T-helper 22 cell (primary cell): ENCODE results near the gene BUB3.
"Not testable (repeated sequence)": the region's sequence is repeated elsewhere in the genome, so short reads cannot be mapped to it uniquely, and the experiment has no call there.

ENCODE experiments used
- DNase-seq: peaks from one replicate; pipeline ENCODE4 v3.0.0-alpha.2; 2020; ENCODE audit warnings: low read depth

Gene BUB3

DNA sequence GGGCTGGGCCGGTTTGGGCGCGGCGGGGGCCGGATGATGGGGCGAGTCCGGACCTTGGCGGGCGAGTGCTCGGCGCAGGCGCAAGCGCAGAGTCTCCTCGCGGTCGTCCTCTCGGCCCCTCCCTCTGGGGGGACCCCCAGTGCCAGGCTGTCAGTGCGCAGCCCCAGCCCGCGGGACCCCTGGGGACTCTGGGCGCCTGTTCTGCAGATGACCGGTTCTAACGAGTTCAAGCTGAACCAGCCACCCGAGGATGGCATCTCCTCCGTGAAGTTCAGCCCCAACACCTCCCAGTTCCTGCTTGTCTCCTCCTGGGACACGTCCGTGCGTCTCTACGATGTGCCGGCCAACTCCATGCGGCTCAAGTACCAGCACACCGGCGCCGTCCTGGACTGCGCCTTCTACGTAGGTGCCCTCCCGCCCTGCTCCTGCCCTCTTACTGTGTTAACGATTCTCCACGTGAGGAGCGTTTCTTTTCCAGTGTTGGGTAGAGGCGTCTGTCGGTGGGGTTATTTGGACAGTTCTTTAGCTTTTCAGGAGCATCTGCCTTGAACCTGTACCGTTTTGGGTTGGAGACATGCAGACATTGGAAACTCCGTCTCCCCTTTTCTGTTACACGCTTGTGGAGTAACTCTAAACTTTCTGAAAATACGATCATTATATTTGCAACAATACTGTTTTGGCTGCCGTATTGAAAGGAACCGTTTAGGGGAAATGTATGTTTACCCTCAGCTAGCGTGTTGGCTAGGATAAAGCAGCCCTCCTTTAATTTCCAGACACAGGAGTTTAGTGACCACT, 706 bp downstream of the BUB3 start:
- DNase-seq: no peak

DNA sequence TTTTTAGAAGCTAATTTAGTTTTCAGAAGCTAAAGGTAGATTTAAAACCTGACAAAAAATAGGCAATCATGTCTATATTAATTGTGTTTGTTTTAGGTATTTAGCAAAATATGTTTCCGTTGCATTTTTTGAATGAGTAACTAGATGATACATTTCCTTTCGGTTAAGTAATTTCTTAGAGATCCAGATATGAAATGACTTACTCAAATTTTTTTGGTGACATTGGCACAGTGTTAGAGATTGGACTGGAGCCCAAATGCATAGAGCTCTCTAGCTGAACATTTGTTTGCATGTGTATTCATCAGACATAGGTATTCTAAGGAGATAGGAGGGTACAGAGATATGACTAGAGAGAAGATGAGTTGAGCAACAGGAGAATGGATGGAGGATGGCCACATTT, 1.9 kb downstream of the BUB3 start:
- no peak for DNase-seq

DNA sequence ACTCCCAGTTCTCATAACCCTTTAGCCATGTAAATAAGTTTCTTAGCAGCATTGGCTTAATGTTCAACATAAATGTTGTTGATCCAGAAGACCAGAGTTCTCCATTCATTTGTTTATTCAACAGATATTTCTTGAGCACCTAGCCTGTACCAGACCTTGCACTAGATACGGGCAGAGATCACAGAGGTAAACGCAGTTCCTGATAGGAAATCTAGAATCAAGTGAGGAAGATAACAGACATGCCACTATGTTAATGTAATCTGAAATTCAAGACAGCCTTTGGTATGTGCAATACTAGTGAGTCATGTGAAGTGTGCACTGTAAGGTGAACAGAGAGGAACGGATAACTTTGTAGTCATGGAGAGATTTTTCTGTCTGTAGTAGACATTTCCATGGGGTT, 3.0 kb downstream of the BUB3 start:
- no peak for DNase-seq

DNA sequence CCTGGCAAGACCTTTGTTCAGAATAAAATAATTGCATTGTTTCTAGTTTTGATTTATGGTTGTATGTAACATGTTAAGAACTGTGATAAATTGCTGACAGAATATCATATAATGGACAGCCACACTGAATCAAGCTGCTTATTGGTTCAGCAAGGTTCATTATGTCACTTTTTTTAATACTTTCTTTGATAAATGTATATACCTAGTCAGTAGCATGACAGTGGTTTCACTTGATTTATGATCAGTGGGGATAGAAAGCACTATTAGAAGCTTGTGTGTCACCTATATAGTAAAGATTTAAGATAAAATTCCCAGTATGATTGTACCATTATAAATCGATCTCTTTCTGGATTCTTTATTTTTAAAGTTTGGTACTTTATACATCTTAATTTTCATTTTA, 4.5 kb downstream of the BUB3 start:
- no peak for DNase-seq

DNA sequence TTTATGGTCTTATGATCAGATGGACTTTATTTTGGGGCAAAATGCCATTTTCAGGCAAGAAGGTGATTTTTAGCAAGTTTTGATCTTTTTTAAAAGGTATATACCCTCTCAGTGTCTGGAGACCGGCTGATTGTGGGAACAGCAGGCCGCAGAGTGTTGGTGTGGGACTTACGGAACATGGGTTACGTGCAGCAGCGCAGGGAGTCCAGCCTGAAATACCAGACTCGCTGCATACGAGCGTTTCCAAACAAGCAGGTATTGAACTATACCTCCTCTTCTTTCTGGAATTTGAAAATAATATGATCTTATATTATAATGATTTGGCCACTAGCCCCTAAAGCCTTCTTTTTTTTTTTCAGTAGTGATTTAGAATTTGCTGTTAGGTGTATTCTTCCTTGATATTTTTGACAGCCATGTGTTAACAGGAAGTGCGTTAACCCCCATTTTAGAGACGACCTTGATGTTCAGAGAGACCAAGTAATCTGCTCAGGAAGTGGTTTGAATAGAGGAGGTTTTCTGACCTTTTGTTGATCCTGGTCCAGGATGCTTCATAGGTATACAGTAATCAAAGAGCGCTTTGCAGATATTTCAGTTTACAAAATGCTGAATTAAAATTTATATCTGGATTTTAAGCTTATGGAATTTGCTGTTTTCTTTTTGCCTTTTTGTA, 6.2 kb downstream of the BUB3 start:
- no peak for DNase-seq

DNA sequence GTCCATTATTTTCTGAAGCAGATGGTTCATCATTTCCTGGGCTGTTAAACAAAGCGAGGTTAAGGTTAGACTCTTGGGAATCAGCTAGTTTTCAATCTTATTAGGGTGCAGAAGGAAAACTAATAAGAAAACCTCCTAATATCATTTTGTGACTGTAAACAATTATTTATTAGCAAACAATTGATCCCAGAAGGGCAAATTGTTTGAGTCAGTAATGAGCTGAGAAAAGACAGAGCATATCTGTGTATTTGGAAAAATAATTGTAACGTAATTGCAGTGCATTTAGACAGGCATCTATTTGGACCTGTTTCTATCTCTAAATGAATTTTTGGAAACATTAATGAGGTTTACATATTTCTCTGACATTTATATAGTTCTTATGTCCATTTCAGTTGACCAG, 10.1 kb downstream of the BUB3 start:
- no peak for DNase-seq

DNA sequence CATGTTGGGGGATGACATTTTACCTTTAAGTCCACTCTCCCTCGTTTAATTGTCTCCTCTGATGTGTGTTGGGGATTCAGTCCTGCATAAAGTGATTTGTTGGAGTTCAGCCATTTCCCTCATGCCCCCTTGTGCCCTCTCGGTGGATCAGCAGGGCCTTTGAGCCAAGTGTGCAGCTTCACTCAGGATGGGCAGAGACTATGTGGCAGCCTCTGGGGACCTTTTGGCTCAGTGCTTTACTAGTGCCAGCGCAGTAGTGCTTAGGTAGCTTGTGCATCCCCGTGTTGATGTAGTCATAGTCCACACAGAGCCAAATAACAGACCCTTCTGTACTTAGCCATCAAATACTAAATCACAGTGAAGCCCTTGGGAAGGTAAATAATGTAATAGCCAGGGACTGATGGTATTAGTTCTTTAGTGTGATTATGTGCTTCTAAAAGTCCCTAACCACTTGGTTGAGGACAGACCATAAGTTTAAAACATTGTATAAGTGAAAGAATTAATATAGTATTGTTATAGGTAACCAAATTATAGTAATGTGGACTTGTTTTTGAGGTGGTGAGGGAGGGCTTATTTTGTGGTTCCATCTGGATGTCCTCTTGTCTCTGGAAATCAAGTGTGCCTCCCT, 11.4 kb downstream of the BUB3 start:
- DNase-seq: no peak

DNA sequence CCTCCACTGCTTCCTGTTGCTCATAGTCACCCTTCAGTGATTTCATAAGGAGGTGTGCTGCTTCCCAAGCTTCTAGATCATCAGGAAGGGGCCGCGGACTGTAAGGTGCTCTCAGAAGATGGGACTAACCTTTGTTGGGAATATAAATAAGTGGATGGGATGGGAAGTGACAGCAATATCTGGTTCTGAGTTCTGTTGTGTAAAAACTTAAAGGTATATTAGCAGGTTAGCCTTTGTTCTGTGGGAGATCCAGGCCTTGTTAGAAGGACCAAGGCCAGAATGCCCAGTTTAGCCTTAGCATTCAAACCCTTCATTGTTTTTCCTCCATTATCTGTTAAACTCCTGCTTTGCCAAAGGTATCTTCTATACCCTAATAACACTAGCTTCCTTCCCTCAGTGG, 12.4 kb downstream of the BUB3 start:
- no peak for DNase-seq

DNA sequence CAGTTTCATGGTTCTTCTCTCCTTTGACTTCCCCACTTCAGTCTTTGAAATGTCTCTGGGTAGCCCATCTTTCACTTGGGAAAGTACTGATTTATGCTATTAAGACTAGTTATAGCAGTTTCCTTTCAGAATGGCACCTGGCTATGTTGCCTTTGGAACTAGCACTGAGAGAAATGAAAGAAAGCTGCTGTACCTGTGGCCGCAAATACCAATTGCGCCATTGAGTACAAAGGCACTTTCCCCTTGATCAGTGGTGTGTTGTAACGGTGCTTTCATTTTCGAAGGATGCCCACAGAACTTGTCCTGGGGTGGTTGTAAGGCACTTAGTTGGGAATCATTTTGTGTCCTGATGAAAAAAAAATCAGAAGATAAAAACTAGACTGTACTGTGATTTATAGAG, 16.8 kb downstream of the BUB3 start:
- DNase-seq: no peak

DNA sequence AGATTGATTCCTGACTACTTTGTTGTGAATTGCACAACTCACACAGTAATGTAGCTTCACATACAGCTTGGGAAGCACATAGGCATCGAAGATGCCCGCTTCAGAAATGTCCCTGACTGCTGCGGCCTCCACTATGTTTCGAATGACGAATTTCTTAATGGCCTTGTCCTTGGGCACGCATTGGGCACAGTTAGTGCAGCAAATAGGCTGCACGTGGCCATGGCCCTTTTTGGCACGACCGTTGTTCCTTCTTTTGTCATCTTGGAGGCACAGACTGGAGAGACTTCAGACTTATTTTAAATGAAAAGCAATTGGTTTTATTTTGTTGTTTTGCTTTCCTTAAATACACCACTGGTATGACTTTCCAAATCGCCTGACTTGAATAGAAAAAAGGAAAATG, 17.4 kb downstream of the BUB3 start:
- DNase-seq: not testable (repeated sequence)

DNA sequence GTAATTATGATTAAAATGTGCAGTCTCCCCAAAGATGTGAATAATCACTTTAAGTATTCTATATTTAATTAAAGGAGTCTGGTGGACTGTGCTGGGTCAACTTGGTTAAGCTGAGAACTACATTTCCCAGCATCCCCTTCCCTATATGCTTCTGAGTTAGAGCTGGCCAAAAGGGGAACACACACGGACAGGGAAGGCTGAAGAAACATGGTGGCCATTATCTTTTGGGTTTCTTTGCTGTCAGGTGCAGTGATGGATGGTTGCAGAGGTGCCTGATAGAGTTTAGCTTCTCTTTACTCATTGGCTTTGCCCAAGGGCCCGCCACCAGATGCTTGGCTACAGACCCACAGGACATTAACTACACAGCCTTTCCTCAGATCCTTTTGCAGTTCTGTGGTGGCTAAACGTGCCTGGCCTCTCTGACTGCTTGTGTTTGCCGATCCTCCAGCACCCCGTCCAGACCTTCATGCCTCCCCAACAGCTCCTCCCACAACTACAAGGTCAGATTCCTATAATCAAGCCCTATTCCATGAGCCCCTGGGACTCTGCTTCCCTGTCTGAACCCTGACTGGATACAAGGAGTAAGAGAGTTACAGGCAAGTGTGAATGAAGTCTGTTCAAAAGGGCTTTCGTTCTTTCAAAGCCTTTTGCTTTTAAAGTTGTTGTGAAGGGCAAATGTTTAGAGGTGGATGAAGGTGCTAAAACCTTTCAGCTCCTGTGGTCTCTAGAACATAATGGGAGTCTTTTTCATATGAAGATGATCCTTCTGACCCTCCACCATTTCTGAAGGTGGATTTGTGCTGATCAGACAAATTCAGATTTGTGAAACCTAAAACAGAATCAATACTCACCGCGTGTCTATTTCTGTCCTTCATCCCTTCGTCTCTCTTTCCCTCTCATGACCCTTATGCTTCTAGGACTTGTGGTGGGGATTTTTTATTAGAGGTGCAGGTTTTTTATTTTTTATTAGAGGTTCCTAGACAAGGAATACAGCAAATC, 21.5 kb downstream of the BUB3 start:
- no peak for DNase-seq

DNA sequence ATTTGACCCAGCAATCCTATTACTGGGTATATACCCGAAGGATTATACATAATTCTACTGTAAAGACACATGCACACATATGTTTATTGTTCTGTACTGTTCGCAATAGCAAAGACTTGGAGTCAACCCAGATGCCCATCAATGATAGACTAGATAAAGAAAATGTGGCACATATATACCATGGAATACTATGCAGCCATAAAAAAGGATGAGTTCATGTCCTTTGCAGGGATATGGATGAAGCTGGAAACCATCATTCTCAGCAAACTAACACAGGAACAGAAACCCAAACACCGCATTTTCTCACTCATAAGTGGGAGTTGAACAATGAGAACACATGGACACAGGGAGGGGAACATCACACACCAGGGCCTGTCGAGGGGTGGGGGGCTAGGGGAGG, 24.2 kb downstream of the BUB3 start:
- DNase-seq: not testable (repeated sequence)

DNA sequence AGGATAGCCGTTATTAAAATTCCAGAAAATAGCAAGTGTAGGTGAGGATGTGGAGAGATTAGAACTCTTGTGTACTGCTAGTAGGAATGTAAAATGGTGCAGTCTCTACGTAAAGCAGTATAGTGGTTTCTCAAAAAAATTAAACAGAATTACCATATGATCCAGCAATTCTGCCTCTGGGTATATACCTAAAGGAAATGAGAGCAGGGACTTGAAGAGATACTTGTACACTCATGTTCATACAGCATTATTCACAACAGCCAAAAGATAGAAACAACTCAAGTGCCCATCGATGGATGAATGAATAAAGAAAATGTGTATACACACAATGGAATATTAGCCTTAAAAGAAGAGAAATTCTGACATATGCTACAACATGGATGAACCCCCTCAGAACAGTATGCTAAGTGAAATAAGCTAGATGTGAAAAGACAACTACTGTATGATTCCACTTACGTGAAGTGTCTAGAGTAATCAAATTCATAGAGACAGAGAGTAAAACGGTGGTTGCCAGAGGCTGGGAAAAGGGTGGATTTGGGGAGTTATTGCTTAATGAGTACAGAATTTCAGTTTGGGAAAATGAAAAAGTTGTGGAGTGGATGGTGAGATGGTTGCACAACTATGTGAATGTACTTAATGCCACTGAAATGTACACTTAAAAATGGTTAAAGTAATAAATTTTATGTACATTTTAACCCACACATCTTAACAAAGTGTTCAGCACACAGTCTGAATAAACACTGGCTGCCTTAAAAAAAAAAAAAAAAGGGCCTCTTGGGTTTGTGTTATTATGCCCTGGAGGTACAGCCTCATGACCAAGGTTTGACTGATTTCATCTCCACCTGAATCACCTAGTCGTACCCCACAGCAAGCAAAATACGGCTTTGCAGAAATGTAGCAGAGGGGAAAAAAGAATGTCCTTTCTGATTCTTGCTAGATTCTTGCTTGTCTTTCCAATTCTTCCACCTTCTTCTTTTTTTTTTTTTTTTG, 26.2 kb downstream of the BUB3 start:
- DNase-seq: no peak

DNA sequence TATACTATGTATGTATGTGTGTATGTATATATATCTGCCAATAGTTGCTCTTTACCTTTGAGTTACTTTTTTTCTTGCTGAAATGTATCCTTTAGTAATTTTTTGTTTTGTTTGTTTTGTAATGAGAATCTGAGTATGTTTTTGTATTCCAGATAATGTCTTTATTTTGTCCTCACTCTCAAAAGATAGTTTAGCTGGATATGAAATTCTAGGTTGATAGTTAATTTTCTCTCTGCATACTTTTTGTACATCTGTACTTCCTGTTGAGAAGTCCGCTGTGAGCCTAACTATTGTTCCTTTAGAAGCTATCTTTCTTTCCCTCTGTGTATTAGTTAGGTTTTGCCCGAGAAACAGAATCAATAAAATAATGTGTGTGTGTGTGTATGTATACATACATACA, 29.5 kb downstream of the BUB3 start:
- DNase-seq: no peak

DNA sequence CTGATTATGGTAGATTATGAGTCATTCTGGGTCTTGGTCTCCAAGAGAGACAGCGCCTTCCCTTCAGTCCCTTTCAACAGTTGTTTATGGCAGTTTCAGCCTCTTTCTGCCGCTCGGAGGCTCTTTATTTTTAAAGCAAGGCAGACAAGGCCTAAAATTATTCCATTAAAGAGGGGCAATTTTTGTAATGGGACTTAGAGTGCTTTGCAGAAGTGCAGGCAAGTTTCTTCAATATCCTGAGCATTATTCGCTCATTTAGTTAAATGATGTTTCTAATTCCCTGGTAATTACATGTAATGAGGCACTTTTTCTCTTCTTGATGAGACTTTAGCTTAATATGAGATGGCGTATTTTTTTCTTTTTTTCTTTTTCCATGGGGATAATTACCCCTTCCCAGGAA, 33.6 kb downstream of the BUB3 start:
- no peak for DNase-seq

DNA sequence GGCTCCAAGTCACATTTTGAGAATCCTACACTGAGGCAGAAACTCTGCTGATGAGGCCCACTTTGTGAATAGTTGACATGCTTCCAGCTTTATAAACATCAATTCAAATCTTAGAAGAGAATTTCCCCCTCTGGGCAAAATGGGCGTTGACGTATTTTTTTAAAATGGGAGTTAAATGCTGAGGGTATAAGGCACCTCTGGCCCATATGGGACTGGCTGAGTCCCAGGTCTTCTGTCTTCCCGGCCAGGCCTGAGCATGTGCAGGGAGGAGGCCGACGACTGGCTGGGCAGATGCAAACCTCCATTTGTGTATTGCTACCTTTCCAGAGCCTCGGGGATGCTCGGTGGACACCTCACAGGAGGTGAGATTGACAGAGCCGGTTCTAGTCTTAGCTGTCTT, 37.7 kb downstream of the BUB3 start:
- DNase-seq: no peak

DNA sequence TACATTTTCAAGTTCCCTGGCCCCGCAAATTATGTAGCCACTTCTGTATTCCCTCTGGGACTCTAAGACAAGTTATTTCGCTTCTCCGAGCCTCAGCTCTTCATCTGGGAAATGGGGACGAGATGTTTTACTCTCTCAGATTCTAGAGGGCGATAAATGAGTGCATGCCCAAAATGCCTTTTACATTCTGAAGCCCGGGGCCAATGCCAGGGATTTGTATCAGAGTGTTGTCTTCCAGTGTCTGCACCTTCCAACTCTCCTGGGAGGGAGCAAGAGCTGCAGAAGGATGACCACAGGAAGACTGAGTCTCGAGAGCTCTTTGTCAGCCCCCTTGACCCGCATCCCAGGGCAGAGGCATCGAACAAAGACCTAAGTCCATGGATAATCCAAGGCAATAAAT, 39.9 kb downstream of the BUB3 start:
- no peak for DNase-seq

DNA sequence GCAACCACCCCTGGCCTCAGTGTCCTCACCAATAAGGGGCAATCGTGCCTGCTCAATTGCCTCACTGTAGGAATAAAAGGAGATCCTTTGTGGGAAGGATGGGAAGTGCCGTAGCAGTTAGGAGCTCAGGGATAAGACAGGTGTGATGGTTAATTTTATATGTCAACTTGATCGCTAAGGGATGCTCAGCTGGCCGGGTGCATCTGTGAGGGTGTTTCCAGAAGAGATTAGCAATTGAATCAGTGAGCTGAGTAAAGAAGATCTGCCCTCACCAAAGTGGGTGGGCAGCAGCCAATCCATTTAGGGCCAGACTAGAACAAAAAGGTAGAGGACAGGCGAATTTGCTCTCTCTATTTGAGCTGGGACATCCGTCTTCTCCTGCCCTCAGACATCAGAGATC, 46.3 kb downstream of the BUB3 start:
- DNase-seq: no peak

DNA sequence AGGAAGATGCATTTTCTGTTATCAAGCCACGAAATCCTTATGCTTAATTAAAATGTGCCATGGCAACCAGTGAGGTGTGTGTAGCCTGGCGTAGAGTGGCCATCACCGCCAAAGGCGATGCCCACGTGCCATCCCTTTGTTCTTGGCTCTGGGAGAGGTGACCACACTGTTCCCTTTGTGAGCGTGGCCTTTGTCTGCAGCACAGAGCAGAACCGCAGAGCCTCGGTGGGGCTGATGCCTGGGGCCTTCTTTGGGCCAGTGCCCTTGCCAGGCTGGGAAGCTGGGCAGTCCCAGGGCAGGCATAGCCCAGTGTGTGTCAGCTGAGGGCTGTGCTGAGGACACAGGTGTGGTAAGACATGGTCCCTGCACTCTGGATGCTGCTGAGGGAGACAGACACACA, 48.3 kb downstream of the BUB3 start:
- no peak for DNase-seq

DNA sequence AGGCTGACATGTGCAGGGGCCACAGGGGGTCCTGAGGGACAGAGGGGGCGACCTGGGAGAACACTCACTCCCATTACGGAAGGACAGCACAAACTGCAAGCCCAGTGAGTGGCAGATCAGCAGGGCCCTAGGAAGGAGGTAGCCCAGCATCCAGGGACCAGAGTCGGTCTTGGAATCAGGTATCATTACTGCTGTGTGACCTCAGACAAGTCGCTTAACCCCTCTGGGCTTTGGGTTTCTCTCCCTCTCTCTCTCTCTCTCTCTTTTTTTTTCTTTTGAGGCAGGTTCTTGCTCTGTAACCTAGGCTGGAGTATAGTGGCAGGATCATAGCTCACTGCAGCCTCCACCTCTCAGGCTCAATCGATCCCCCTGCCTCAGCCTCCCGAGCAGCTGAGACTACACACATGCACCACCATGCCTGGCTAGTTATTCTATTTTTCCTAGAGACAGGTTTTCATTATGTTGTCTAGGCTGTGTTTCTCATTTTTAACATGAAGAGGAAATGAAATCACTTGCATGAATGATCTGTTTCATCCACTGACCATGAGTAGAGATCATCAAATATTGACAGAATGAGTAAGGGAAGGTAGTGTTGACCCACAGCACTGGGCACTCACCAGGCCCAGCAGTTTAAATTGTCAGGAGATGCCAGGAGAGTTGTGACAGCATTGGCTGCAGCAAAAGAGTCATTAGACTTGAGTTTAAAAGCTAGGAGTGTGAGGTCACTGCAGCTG, 49.4 kb downstream of the BUB3 start:
- no peak for DNase-seq
